Measurements from ENCODE around the gene GIPR.
A peak's percentile ranks its signal among the peaks of the same experiment; 100 is the strongest.

Gene GIPR

GRCh38 chr19:45643024-45643926, 24.7 kb upstream of the GIPR start:
- Mint-ChIP-seq H3K9me3 (peaks cover 5% of the 10 kb centered on the region), H3K27me3 (no peaks in the 10 kb centered on the region), H3K36me3 (peaks cover 7% of the 10 kb centered on the region), H3K27ac (peak overlapping the region; percentile 46), H3K4me1 (peaks cover 46% of the 10 kb centered on the region), H3K4me3 (peak overlapping the region; percentile 62)

GRCh38 chr19:45643927-45644771, 23.9 kb upstream of the GIPR start:
- peaks cover 39% of the 10 kb centered on the region for H3K4me1 Mint-ChIP-seq
- H3K9me3 Mint-ChIP-seq = peaks cover 5% of the 10 kb centered on the region

GRCh38 chr19:45645068-45645630, 22.9 kb upstream of the GIPR start:
- peak overlapping the region; percentile 89 for H3K4me3 Mint-ChIP-seq
- H3K9me3 Mint-ChIP-seq = peaks cover 5% of the 10 kb centered on the region
- peaks cover 5% of the 10 kb centered on the region for H3K36me3 Mint-ChIP-seq
- H3K27ac Mint-ChIP-seq = peak overlapping the region; percentile 81
- H3K27me3 Mint-ChIP-seq = no peaks in the 10 kb centered on the region
- peaks cover 39% of the 10 kb centered on the region for H3K4me1 Mint-ChIP-seq

More at GRCh38 chr19:45643927-45644771, 23.9 kb upstream of the GIPR start:
- Mint-ChIP-seq H3K36me3 (peaks cover 5% of the 10 kb centered on the region), H3K4me3 (no peak overlapping the region), H3K27me3 (no peaks in the 10 kb centered on the region), H3K27ac (peak overlapping the region; percentile 46)

- H3K27me3 Mint-ChIP-seq = no peaks in the 10 kb centered on the region
- H3K4me3 Mint-ChIP-seq = peak overlapping the region; percentile 89
- H3K36me3 Mint-ChIP-seq = peaks cover 5% of the 10 kb centered on the region
- peak overlapping the region; percentile 81 for H3K27ac Mint-ChIP-seq
- peaks cover 5% of the 10 kb centered on the region for H3K9me3 Mint-ChIP-seq
- peaks cover 37% of the 10 kb centered on the region for H3K4me1 Mint-ChIP-seq
Observed at GRCh38 chr19:45645631-45646344, 22.2 kb upstream of the GIPR start.

- H3K4me1 Mint-ChIP-seq = peaks cover 31% of the 10 kb centered on the region
- H3K27ac Mint-ChIP-seq = peak overlapping the region; percentile 81
- peak overlapping the region; percentile 89 for H3K4me3 Mint-ChIP-seq
- H3K9me3 Mint-ChIP-seq = peaks cover 1% of the 10 kb centered on the region
- no peaks in the 10 kb centered on the region for H3K27me3 Mint-ChIP-seq
- H3K36me3 Mint-ChIP-seq = peaks cover 2% of the 10 kb centered on the region
Observed at GRCh38 chr19:45646345-45646698, 21.7 kb upstream of the GIPR start.

GRCh38 chr19:45650722-45651121, 17.3 kb upstream of the GIPR start:
- Mint-ChIP-seq H3K9me3 (no peaks in the 10 kb centered on the region), H3K27ac (no peak overlapping the region), H3K27me3 (no peaks in the 10 kb centered on the region), H3K36me3 (no peaks in the 10 kb centered on the region), H3K4me3 (no peak overlapping the region), H3K4me1 (peaks cover 10% of the 10 kb centered on the region)

GRCh38 chr19:45653634-45654033, 14.4 kb upstream of the GIPR start:
- H3K4me3 Mint-ChIP-seq = no peak overlapping the region
- H3K36me3 Mint-ChIP-seq = no peaks in the 10 kb centered on the region
- H3K9me3 Mint-ChIP-seq = no peaks in the 10 kb centered on the region
- no peak overlapping the region for H3K27ac Mint-ChIP-seq
- H3K4me1 Mint-ChIP-seq = no peaks in the 10 kb centered on the region
- no peaks in the 10 kb centered on the region for H3K27me3 Mint-ChIP-seq

GRCh38 chr19:45655073-45655472, 12.9 kb upstream of the GIPR start:
- Mint-ChIP-seq H3K27me3 (no peaks in the 10 kb centered on the region), H3K4me1 (no peaks in the 10 kb centered on the region), H3K36me3 (no peaks in the 10 kb centered on the region), H3K4me3 (no peak overlapping the region), H3K27ac (no peak overlapping the region), H3K9me3 (no peaks in the 10 kb centered on the region)

GRCh38 chr19:45657520-45658167, 10.4 kb upstream of the GIPR start:
- Mint-ChIP-seq H3K36me3 (no peaks in the 10 kb centered on the region), H3K27ac (no peak overlapping the region), H3K9me3 (no peaks in the 10 kb centered on the region), H3K27me3 (peaks cover 2% of the 10 kb centered on the region), H3K4me1 (no peaks in the 10 kb centered on the region), H3K4me3 (no peak overlapping the region)

- H3K4me1 Mint-ChIP-seq = no peaks in the 10 kb centered on the region
- no peak overlapping the region for H3K4me3 Mint-ChIP-seq
- H3K27ac Mint-ChIP-seq = no peak overlapping the region
- H3K9me3 Mint-ChIP-seq = no peaks in the 10 kb centered on the region
- peaks cover 2% of the 10 kb centered on the region for H3K27me3 Mint-ChIP-seq
- no peaks in the 10 kb centered on the region for H3K36me3 Mint-ChIP-seq
Observed at GRCh38 chr19:45659096-45659729, 8.8 kb upstream of the GIPR start.

- Mint-ChIP-seq H3K4me3 (no peak overlapping the region), H3K36me3 (no peaks in the 10 kb centered on the region), H3K4me1 (no peaks in the 10 kb centered on the region), H3K27ac (no peak overlapping the region), H3K27me3 (peaks cover 2% of the 10 kb centered on the region), H3K9me3 (no peaks in the 10 kb centered on the region)
Observed at GRCh38 chr19:45660636-45661035, 7.4 kb upstream of the GIPR start.

- Mint-ChIP-seq H3K4me3 (no peak overlapping the region), H3K9me3 (no peaks in the 10 kb centered on the region), H3K4me1 (peaks cover 14% of the 10 kb centered on the region), H3K36me3 (no peaks in the 10 kb centered on the region), H3K27me3 (peaks cover 2% of the 10 kb centered on the region), H3K27ac (no peak overlapping the region)
Observed at GRCh38 chr19:45663800-45664199, 4.2 kb upstream of the GIPR start.

GRCh38 chr19:45664575-45664974, 3.4 kb upstream of the GIPR start:
- Mint-ChIP-seq H3K4me3 (no peak overlapping the region), H3K9me3 (no peaks in the 10 kb centered on the region), H3K27ac (no peak overlapping the region), H3K4me1 (peaks cover 21% of the 10 kb centered on the region), H3K36me3 (no peaks in the 10 kb centered on the region), H3K27me3 (peaks cover 3% of the 10 kb centered on the region)

- Mint-ChIP-seq H3K4me3 (peak overlapping the region; percentile 92), H3K4me1 (peaks cover 36% of the 10 kb centered on the region), H3K36me3 (no peaks in the 10 kb centered on the region), H3K9me3 (no peaks in the 10 kb centered on the region), H3K27me3 (peaks cover 4% of the 10 kb centered on the region), H3K27ac (peak overlapping the region; percentile 83)
Observed at GRCh38 chr19:45668342-45668871, 386 bp downstream of the GIPR start.
